ENCODE results near the gene ADAMTS14. TPM values are rescaled to one million over a fixed set of nuclear protein-coding genes. Genes with fewer than 3 reads are reported as not detected.

ADAMTS14 gene, protein sequence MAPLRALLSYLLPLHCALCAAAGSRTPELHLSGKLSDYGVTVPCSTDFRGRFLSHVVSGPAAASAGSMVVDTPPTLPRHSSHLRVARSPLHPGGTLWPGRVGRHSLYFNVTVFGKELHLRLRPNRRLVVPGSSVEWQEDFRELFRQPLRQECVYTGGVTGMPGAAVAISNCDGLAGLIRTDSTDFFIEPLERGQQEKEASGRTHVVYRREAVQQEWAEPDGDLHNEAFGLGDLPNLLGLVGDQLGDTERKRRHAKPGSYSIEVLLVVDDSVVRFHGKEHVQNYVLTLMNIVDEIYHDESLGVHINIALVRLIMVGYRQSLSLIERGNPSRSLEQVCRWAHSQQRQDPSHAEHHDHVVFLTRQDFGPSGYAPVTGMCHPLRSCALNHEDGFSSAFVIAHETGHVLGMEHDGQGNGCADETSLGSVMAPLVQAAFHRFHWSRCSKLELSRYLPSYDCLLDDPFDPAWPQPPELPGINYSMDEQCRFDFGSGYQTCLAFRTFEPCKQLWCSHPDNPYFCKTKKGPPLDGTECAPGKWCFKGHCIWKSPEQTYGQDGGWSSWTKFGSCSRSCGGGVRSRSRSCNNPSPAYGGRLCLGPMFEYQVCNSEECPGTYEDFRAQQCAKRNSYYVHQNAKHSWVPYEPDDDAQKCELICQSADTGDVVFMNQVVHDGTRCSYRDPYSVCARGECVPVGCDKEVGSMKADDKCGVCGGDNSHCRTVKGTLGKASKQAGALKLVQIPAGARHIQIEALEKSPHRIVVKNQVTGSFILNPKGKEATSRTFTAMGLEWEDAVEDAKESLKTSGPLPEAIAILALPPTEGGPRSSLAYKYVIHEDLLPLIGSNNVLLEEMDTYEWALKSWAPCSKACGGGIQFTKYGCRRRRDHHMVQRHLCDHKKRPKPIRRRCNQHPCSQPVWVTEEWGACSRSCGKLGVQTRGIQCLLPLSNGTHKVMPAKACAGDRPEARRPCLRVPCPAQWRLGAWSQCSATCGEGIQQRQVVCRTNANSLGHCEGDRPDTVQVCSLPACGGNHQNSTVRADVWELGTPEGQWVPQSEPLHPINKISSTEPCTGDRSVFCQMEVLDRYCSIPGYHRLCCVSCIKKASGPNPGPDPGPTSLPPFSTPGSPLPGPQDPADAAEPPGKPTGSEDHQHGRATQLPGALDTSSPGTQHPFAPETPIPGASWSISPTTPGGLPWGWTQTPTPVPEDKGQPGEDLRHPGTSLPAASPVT
- total RNA-seq (not detected), total RNA-seq (0 to 1.7 (median 0.14) reads per million in 172 experiments)
- polyA plus RNA-seq (2013, experiment 1 of 2) = 0.01 TPM
- polyA plus RNA-seq (2013, experiment 2 of 2) = 0.34 TPM

DNA sequence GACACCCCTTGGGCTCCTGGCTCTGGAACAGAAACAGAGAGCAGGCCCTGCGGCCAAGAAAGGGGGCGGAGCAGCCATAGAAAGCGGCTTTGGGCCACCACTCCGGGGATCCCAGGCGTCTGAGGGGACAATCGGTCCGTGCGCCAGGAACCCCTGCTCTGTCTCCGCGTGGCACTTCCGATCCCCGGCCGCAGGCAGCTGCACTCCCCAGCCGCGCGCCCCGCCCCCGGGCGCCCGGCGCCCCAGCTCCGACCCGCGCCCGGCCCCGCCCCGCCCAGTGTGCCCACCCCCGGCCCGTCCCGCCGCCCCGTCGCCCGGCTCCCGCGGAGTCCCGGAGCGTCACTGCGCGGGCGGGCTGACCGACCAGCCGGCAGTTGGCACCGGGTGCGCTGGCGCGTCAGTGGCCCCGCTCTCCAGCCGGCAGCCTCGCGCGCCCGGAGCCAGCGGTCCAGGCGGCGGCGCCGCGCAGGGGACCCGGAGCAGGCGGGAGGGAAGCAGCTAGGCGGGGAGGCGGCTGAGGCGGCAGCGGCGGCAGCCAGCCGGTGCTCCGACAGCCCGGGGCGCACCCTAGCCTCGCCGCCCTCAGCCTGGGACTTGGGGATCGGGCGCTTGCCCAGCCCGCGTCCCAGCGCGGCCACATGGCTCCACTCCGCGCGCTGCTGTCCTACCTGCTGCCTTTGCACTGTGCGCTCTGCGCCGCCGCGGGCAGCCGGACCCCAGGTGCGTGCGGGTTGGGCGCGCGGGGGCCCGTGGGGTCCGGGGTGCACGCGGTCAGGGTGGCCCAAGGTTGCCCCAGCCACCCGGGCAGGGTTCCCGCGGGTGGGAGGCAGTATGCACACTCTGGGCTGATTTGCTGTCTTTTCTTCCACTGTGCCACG lies at the start of gene ADAMTS14:
Gene ADAMTS14 (plus strand): TSS at position 342 of the 878 bp plus-strand sequence. CDS start 297 bp downstream, at position 639.
- H3K27ac ChIP-seq (ENCODE audit: low read depth in 1 of 2, low read length in 2 of 2) = no peak within 1 kb of the TSS
- peaks cover 24 to 40% of the 10 kb centered on the region in 2 experiments for H3K27me3 ChIP-seq (ENCODE audit: control insufficient read depth in 1 of 2, insufficient read depth in 2 of 2, low read length in 2 of 2)
- no peak within 1 kb of the TSS for H3K4me3 ChIP-seq (ENCODE audit: low read length)
- ATAC-seq (ENCODE audit: poor library complexity) = no peak
- POLR2A ChIA-PET = no interaction called here
- no peaks in the 10 kb centered on the region for H3K4me1 ChIP-seq (ENCODE audit: insufficient read depth, low read length)
- no peaks in the 10 kb centered on the region for H3K9me3 ChIP-seq (ENCODE audit: control insufficient read depth in 1 of 2, insufficient read depth in 1 of 2, low read length in 2 of 2)
- Mint-ChIP-seq H3K27ac (no peak within 1 kb of the TSS), H3K27me3 (peaks cover 40% of the 10 kb centered on the region), H3K9me3 (no peaks in the 10 kb centered on the region), H3K4me3 (no peak within 1 kb of the TSS), H3K4me1 (ENCODE audit: low read depth) (peaks cover 8% of the 10 kb centered on the region), H3K36me3 (ENCODE audit: low read depth) (no peaks in the 10 kb centered on the region)
- peak in 2 of 14 experiments; percentile 7 to 10 for DNase-seq
- CTCF ChIA-PET = no interaction called here
- TF ChIP-seq CTCF (IDR thresholded peaks at IDR 0.05) = no peak
- intact Hi-C loops (cut with DNase I, micrococcal nuclease) = loop anchor here in 1 of 2 experiments (10.0 kb wide), 1 partner anchor 108 kb away; no protein-coding TSS in a partner anchor
- no peaks in the 10 kb centered on the region for H3K36me3 ChIP-seq (ENCODE audit: insufficient read depth, low read length)

DNA sequence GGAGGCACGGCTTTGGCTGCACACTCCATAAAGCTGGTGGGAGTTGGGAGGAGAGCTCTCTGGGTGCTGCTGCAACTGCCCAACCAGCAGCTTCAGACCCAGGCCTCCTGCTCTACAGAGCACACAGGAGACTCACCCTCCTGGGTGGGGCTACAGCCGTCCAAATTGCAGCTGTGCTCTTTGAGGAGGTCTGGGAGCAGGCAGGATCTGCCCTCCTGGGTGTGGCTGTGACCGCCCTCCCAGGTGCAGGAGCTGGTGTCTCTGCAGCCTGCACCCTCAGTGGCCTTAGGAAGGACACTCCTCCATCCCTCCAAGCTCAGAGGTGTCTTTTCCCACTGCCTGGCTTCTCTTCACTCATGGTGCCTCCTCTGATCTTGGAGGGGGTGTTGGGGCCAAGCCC lies 49.8 kb upstream of the ADAMTS14 start:
- ATAC-seq (ENCODE audit: poor library complexity) (no peak), DNase-seq (no peak)
- no peaks in the 10 kb centered on the region for H3K36me3 ChIP-seq (ENCODE audit: insufficient read depth, low read length)
- Mint-ChIP-seq H3K4me1 (ENCODE audit: low read depth) (no peaks in the 10 kb centered on the region), H3K9me3 (peaks cover 14% of the 10 kb centered on the region), H3K27me3 (peaks cover 8% of the 10 kb centered on the region), H3K4me3 (no peak overlapping the region), H3K27ac (no peak overlapping the region), H3K36me3 (ENCODE audit: low read depth) (peaks cover 6% of the 10 kb centered on the region)
- intact Hi-C loops (cut with DNase I, micrococcal nuclease) = no loop called here
- no peak overlapping the region for H3K4me3 ChIP-seq (ENCODE audit: low read length)
- H3K27me3 ChIP-seq (ENCODE audit: control insufficient read depth in 1 of 2, insufficient read depth in 2 of 2, low read length in 2 of 2) = no peaks in the 10 kb centered on the region
- ChIA-PET CTCF (no interaction called here), POLR2A (no interaction called here)
- peaks cover 0 to 12% of the 10 kb centered on the region in 2 experiments for H3K9me3 ChIP-seq (ENCODE audit: control insufficient read depth in 1 of 2, insufficient read depth in 1 of 2, low read length in 2 of 2)
- TF ChIP-seq CTCF (IDR thresholded peaks at IDR 0.05) = no peak
- no peak overlapping the region for H3K27ac ChIP-seq (ENCODE audit: low read depth in 1 of 2, low read length in 2 of 2)
- no peaks in the 10 kb centered on the region for H3K4me1 ChIP-seq (ENCODE audit: insufficient read depth, low read length)
